ENCODE data around the gene KRT7. TPM values are rescaled to one million over a fixed set of nuclear protein-coding genes. Genes with fewer than 3 reads are reported as not detected.

The KRT7 gene
- total RNA-seq, 1 donor from 2014 or later: 90.3 TPM

DNA sequence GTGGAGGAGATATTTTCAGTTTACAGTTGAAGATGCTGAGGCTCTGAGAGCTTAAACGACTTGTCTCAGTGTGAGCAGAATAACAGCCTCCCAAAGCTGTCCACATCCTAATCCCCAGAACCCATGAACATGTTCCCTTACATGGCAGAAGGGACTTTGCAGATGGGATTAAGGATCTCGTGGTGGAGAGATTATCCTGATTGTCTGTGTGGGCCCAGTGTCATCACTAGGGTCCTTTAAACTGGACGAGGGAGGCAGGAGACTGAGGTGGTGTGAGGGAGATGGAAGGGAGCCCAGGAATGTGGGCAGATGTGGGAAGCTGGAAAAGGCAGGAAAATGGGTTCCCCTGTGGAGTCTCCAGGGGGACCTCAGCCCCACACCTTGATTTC lies 31.6 kb upstream of the KRT7 start:
- Mint-ChIP-seq H3K4me3 (no peak overlapping the region), H3K27me3 (ENCODE audit: low read depth) (no peaks in the 10 kb centered on the region), H3K9me3 (no peaks in the 10 kb centered on the region), H3K4me1 (peaks cover 59% of the 10 kb centered on the region), H3K36me3 (no peaks in the 10 kb centered on the region), H3K27ac (peak overlapping the region; percentile 39)
- TF ChIP-seq, protein P1, sequence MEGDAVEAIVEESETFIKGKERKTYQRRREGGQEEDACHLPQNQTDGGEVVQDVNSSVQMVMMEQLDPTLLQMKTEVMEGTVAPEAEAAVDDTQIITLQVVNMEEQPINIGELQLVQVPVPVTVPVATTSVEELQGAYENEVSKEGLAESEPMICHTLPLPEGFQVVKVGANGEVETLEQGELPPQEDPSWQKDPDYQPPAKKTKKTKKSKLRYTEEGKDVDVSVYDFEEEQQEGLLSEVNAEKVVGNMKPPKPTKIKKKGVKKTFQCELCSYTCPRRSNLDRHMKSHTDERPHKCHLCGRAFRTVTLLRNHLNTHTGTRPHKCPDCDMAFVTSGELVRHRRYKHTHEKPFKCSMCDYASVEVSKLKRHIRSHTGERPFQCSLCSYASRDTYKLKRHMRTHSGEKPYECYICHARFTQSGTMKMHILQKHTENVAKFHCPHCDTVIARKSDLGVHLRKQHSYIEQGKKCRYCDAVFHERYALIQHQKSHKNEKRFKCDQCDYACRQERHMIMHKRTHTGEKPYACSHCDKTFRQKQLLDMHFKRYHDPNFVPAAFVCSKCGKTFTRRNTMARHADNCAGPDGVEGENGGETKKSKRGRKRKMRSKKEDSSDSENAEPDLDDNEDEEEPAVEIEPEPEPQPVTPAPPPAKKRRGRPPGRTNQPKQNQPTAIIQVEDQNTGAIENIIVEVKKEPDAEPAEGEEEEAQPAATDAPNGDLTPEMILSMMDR (IDR thresholded peaks at IDR 0.05; ENCODE audit: unreplicated experiment): no peak
- DNase-seq (ENCODE audit: low spot score in 2 of 2, unreplicated experiment in 2 of 2): no peak

DNA sequence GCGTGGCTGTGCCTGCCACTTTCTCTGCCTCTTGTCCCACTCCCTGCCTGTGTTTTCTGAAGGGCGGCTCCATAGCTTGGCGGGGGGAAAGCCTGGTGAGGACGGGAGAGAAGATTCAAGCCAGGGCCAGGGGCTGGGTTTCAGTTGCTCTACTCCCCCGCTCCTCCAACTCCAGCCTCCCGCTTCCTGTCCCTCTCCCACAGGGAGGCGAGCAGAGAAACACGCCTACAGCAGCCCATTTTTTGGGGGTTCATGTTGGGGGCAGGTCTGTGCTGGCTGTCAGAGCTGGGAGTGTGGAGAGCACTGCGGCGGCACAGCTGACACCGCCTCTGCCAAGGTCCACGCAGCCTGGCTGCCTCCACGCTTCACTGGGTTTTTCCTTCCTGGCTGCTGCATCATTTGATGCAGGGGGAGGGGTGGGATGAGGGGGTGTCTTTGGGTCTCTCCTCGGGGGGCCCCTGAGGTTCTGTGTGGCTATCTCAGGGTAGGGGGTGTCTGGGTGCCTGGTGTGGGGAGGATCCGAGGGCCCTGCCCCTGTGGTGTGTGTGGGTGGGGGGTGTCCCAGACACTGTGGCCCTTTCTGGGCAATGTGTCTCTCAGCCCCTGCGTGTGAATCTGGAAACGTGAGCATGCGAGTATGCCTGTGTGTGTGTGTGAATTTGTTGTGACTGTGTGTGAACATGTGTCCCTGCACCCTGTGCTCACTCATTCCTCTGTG lies 30.5 kb upstream of the KRT7 start:
- TF ChIP-seq, protein P1 (IDR thresholded peaks at IDR 0.05; ENCODE audit: unreplicated experiment): no peak
- Mint-ChIP-seq H3K4me1 (peaks cover 60% of the 10 kb centered on the region), H3K4me3 (no peak overlapping the region), H3K36me3 (no peaks in the 10 kb centered on the region), H3K27ac (peak overlapping the region; percentile 65), H3K9me3 (no peaks in the 10 kb centered on the region), H3K27me3 (ENCODE audit: low read depth) (no peaks in the 10 kb centered on the region)
- no peak for DNase-seq (ENCODE audit: low spot score in 2 of 2, unreplicated experiment in 2 of 2)

DNA sequence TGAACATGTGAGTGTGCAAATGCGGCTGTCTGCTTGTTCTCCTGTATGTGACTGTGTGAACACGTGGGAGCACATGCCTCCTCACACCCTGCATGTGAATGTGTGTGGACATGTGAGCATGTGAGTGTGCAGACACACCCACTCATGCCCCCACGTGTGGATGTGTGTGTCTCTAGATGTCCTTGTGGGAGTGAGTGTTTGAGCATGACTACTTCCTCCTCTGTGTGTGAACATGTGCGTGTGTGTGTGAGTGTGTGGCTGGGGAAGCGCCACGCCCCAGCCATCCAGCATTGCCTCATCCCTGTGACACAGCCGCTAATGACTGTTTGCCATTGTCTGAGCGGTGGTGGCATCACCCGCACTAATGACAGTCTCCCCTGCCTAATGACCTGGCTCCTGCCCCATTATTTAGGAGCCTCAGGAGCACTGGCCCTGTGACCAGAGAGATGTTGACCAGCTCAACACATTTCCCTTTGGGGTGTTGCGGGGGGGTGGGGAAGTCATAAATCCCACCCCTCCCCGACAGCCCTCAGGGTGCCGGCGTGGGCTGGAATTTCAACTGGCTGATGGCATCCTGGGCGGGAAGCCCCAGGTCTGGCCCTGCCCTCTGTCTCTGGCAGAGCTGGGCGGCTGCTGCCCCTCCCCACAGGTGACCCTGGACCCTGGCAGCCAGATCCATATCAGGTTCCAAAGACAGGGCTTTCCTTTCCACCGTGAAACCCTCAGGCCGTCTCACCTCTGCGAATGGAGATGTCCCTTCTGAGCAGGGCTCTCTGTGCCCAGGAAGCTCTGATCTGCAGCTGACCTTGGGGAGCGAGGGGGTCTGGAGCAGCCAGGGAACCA lies 29.7 kb upstream of the KRT7 start:
- H3K4me3 Mint-ChIP-seq: no peak overlapping the region
- H3K4me1 Mint-ChIP-seq: peaks cover 66% of the 10 kb centered on the region
- no peaks in the 10 kb centered on the region for H3K36me3 Mint-ChIP-seq
- H3K27me3 Mint-ChIP-seq (ENCODE audit: low read depth): no peaks in the 10 kb centered on the region
- H3K9me3 Mint-ChIP-seq: no peaks in the 10 kb centered on the region
- DNase-seq (ENCODE audit: low spot score in 2 of 2, unreplicated experiment in 2 of 2): no peak
- peak overlapping the region; percentile 65 for H3K27ac Mint-ChIP-seq
- TF ChIP-seq, protein P1 (IDR thresholded peaks at IDR 0.05; ENCODE audit: unreplicated experiment): no peak

DNA sequence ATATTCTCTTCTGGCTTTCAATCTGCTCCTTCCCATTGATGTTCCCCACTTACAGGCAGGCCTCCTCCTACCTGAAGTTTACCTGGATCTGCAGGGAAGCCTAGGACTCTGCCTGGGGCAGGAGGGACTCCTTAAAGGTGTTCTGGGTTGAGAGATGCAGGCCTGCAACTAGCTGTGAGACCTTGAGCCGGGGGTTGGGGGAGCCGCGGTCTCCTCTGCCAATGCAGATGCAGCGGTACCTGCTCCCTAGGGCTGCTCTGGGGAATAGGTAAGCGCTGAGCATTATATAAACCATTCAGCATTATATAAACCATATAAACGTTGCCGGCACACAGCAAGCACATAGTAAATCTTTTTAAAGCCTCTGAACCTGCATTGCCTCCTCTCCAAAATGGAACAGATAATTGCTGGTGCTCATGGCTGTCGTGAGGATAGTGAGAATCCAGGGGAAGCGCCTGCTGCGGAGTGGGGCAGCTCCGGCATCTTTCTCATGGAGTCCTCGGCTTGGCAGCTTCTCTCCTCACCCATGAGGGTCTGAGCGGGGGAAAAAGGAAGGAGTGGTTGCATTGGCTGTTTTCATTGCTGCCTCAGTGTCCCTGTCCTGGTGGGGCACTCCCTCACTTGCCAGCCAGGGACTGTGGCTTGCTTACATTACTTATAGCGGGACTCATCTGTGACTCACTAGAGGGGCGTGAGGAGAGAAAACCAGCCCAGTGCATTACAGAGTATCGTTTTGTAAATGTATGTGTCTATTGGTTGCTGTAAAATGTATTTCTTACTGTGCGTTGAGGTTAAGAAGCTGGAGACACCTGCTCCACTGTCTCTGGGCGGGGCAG lies 28.7 kb upstream of the KRT7 start:
- no peak overlapping the region for H3K27ac Mint-ChIP-seq
- H3K4me1 Mint-ChIP-seq: peaks cover 66% of the 10 kb centered on the region
- no peaks in the 10 kb centered on the region for H3K9me3 Mint-ChIP-seq
- no peak for DNase-seq (ENCODE audit: low spot score in 2 of 2, unreplicated experiment in 2 of 2)
- H3K27me3 Mint-ChIP-seq (ENCODE audit: low read depth): peaks cover 2% of the 10 kb centered on the region
- H3K36me3 Mint-ChIP-seq: no peaks in the 10 kb centered on the region
- TF ChIP-seq, protein P1 (IDR thresholded peaks at IDR 0.05; ENCODE audit: unreplicated experiment): no peak
- no peak overlapping the region for H3K4me3 Mint-ChIP-seq

DNA sequence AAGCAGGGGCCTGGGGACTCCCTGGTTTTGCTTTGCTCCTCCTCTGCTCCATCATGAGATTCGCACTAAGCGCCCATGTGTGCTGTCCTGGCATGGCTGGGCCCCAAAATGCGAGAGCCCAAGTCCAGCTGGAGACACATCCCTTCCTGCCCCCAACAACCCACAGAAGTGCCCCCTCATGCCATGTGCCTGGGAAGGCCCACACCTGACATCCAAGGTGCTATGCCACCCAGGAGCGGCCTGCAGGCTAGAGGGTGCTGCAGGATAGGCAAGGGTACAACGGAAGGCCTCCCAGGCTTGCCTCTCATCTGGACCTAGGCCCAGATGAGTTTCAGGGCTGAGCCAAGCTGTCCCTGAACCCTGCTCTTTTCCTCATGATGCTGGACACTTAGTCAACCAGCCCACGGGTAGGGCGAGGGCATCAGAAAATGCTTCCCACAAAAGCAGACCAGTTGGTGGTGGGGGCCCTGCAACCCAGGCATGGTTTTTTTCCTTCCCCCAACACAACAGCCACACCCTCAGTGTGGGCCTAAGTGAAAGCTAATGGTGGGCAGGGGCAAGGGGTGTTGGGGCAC lies 28.0 kb upstream of the KRT7 start:
- H3K9me3 Mint-ChIP-seq: no peaks in the 10 kb centered on the region
- DNase-seq (ENCODE audit: low spot score in 2 of 2, unreplicated experiment in 2 of 2): no peak
- TF ChIP-seq, protein P1 (IDR thresholded peaks at IDR 0.05; ENCODE audit: unreplicated experiment): no peak
- H3K4me1 Mint-ChIP-seq: peaks cover 61% of the 10 kb centered on the region
- no peaks in the 10 kb centered on the region for H3K36me3 Mint-ChIP-seq
- H3K4me3 Mint-ChIP-seq: no peak overlapping the region
- H3K27me3 Mint-ChIP-seq (ENCODE audit: low read depth): peaks cover 2% of the 10 kb centered on the region
- H3K27ac Mint-ChIP-seq: no peak overlapping the region
